ENCODE results near the gene ZNHIT6. TPM values are rescaled to one million over a fixed set of nuclear protein-coding genes. Genes with fewer than 3 reads are reported as not detected.

The ZNHIT6 gene
- total RNA-seq, result 20.5 TPM

GRCh38 chr1:85707990-85708828, at the start of gene ZNHIT6:
ZNHIT6 (minus strand) TSS chr1:85708433; CDS start chr1:85708284, 149 bp downstream.

Other genes starting within 250 kb of the ZNHIT6 start
- gene DDAH1, start 243.3 kb downstream of the ZNHIT6 start, total RNA-seq, result 47.2 TPM
- gene CCN1, start 127.7 kb downstream of the ZNHIT6 start, total RNA-seq, result 85.0 TPM

All from camera-type eye (tissue), 1 donor.